Left ventricle myocardium inferior (tissue), 1 donor: ENCODE data around the gene PNO1. TPM values are rescaled to one million over a fixed set of nuclear protein-coding genes. Genes with fewer than 3 reads are reported as not detected.
"Not testable (repeated sequence)": the region's sequence is repeated elsewhere in the genome, so short reads cannot be mapped to it uniquely, and the experiment has no call there.

Experiments used
- DNase-seq: peaks from one replicate; pipeline ENCODE4 v3.0.0-alpha.2; 2020
- H3K27ac ChIP-seq: fragments of 200-600 bp; replicated peaks from 2 replicates; pipeline ENCODE4 v1.8.0; 2021
- H3K27me3 ChIP-seq: fragments of 200-600 bp; 2 replicates; pipeline ENCODE4 v1.8.0; 2021; ENCODE audit warnings: low read depth
- H3K36me3 ChIP-seq: fragments of 200-600 bp; 2 replicates; pipeline ENCODE4 v1.8.0; 2021
- H3K4me1 ChIP-seq: fragments of 200-600 bp; 2 replicates; pipeline ENCODE4 v1.8.0; 2021
- H3K4me3 ChIP-seq: fragments of 200-600 bp; 2 replicates; pipeline ENCODE4 v1.8.0; 2021; ENCODE audit warnings: mild to moderate bottlenecking, moderate library complexity
- H3K9me3 ChIP-seq: fragments of 200-600 bp; replicated peaks from 2 replicates; pipeline ENCODE4 v1.8.0; 2021
- intact Hi-C: fragments of 100-400 bp; cut with micrococcal nuclease; formaldehyde crosslinking; loops from one replicate; pipeline ENCODE4 v1.11.0; 2022
- long read RNA-seq: library from polyadenylated mRNA; unstranded; transcript quantifications from one replicate; pipeline ENCODE4 v2.0.0, GENCODE V29; 2021
- total RNA-seq: library from RNA; stranded (reverse); fragmentation: NEBNext Ultra II Directional; extraction: Animal tissue kit (Norgen Biotek cat#: 25700); gene quantifications from one replicate; pipeline ENCODE4 v1.2.1, GENCODE V29; 2021
- TF ChIP-seq, protein P1 (sequence below): fragments of 200-600 bp; IDR thresholded peaks from 2 replicates; pipeline ENCODE4 v1.8.0; 2021; ENCODE audit warnings: antibody characterized with exemption, mild to moderate bottlenecking, borderline replicate concordance
- donor health status: DM: no; HTN: yes; CAD: no; lungs with severe emphysema.

PNO1 gene
- total RNA-seq = 8.2 TPM
- long read RNA-seq, transcript PNO1-201 (7 exons, 2,286 nt) = major isoform, 33 of 33 reads
- long read RNA-seq, partial matches to known transcripts = 0 of 33 reads
- long read RNA-seq, other reads (novel, unspliced or antisense) = 0 of 33 reads

DNA sequence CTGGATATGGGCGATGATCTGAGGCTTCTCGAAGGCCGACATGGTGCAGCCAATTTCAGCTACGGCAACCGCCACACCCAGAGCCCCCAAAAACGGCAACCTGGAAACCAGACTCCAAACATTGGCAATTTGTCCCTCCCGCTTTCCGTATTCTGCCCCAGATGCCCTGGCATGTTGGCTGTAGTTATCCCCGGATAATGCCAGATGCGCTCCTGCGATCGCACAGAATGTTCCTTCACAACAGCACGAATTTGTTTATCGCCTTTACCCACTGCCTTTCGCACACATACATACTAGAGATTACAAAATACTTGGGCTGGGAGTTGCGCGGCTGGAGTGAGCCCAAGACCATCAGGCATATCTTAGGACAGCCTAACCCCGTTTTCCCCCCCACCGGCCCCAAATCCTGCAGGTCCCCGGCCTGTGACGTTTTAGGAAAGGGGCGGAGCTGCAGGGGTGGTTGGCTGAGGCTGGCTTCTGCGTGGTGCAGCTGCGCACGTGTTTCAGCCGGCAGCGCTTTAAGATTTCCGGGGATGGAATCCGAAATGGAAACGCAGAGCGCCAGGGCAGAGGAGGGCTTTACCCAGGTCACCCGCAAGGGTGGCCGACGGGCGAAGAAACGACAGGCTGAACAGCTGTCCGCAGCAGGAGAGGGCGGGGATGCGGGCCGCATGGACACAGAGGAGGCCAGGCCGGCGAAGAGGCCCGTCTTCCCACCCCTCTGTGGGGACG lies at the start of gene PNO1:
PNO1 (plus strand) TSS at position 487 of the 732 bp plus-strand sequence; CDS start at position 534, 47 bp downstream.
- no peaks in the 10 kb centered on the region for H3K9me3 ChIP-seq
- peaks cover 26% of the 10 kb centered on the region for H3K36me3 ChIP-seq
- H3K27me3 ChIP-seq = no peaks in the 10 kb centered on the region
- H3K4me3 ChIP-seq = peak within 1 kb of the TSS; percentile 93
- TF ChIP-seq, protein P1, sequence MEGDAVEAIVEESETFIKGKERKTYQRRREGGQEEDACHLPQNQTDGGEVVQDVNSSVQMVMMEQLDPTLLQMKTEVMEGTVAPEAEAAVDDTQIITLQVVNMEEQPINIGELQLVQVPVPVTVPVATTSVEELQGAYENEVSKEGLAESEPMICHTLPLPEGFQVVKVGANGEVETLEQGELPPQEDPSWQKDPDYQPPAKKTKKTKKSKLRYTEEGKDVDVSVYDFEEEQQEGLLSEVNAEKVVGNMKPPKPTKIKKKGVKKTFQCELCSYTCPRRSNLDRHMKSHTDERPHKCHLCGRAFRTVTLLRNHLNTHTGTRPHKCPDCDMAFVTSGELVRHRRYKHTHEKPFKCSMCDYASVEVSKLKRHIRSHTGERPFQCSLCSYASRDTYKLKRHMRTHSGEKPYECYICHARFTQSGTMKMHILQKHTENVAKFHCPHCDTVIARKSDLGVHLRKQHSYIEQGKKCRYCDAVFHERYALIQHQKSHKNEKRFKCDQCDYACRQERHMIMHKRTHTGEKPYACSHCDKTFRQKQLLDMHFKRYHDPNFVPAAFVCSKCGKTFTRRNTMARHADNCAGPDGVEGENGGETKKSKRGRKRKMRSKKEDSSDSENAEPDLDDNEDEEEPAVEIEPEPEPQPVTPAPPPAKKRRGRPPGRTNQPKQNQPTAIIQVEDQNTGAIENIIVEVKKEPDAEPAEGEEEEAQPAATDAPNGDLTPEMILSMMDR = peak; percentile 13
- H3K27ac ChIP-seq = peak within 1 kb of the TSS; percentile 98
- peaks cover 57% of the 10 kb centered on the region for H3K4me1 ChIP-seq
- DNase-seq = peak; percentile 95
- intact Hi-C loops = no loop called here

DNA sequence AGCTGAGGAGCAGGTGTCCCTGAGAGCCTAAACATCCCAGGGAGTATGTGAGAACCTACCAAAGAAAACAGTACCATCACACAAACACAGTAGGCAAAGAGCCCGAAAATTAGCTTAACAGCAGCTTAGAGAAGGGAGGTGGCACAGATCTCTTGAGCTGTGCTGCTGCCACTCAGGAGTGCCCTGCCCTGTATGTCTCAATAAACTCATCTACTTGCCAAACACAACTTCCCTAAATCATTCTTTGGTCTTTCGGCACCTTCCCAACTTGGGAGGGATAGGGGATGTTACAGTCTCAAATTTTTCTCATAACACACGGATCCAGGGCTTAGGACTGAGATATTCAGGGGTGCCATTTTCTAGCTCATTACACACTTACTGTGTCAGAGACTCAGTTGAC lies 49.6 kb upstream of the PNO1 start:
- no peaks in the 10 kb centered on the region for H3K4me1 ChIP-seq
- no peaks in the 10 kb centered on the region for H3K27me3 ChIP-seq
- H3K36me3 ChIP-seq = no peaks in the 10 kb centered on the region
- no peak for DNase-seq
- peaks cover 12% of the 10 kb centered on the region for H3K9me3 ChIP-seq
- TF ChIP-seq, protein P1 = no peak
- no peak overlapping the region for H3K27ac ChIP-seq
- intact Hi-C loops = no loop called here
- no peak overlapping the region for H3K4me3 ChIP-seq

DNA sequence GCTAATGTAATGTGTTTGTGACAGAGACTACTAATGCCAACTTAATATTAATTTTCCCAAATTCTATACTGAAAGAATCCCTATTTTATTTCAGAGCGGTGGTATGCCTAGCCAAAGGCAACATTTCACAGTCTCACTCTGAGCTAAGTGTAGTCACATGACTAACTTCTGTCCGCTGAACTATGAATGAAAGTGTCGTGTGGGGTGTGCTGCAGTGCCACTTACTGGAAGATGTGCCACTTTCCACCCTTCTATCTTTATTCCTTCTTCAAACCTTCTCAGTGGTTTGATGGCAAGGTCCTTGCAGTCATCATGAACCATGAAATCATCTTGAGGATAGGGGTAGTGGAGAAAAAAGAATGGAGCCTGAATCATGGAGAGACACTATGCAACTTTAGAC lies 47.6 kb upstream of the PNO1 start:
- H3K27me3 ChIP-seq = no peaks in the 10 kb centered on the region
- H3K9me3 ChIP-seq = peaks cover 12% of the 10 kb centered on the region
- TF ChIP-seq, protein P1 = no peak
- no peaks in the 10 kb centered on the region for H3K36me3 ChIP-seq
- no peak overlapping the region for H3K4me3 ChIP-seq
- DNase-seq = no peak
- no peak overlapping the region for H3K27ac ChIP-seq
- H3K4me1 ChIP-seq = no peaks in the 10 kb centered on the region
- intact Hi-C loops = no loop called here

DNA sequence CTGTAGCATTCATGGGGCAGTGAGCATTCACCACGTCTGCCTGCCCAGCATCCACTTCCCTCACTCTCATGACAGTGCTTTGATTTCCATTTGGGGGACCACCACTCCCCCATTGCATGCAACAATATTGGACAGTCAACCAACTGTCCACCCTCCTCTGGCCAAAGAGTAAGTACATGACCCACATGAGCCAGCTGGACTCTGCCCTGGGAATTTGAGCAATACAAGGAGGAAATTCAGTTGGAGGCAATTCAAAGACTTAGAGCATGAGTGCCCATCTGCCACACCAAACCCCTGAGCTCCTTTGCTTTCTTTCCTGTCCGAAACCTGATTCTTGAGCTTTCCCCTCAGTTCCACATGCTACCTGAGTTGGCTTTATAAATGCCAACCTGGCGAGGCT lies 41.7 kb upstream of the PNO1 start:
- peaks cover 2% of the 10 kb centered on the region for H3K4me1 ChIP-seq
- DNase-seq = no peak
- no peak overlapping the region for H3K27ac ChIP-seq
- intact Hi-C loops = no loop called here
- H3K27me3 ChIP-seq = no peaks in the 10 kb centered on the region
- no peaks in the 10 kb centered on the region for H3K9me3 ChIP-seq
- H3K36me3 ChIP-seq = no peaks in the 10 kb centered on the region
- no peak overlapping the region for H3K4me3 ChIP-seq
- TF ChIP-seq, protein P1 = no peak

DNA sequence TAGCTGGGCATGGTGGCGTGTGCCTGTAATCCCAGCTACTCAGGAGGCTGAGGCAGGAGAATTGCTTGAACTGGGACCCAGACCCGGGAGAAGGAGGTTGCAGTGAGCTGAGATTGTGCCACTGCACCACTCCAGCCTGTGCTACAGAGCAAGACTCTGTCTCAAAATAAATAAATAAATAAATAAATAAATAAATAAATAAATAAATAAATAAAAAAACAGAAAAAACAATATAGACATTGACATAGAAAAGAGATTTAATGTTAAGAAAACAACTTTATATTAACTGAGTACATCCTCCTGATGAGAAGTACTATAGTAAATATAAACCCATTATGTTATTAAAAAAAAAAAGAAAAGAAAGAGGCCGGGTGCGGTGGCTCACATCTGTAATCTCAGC lies 39.8 kb upstream of the PNO1 start:
- intact Hi-C loops, H3K27me3 ChIP-seq, H3K36me3 ChIP-seq, DNase-seq, H3K27ac ChIP-seq, H3K9me3 ChIP-seq, H3K4me3 ChIP-seq: not testable (repeated sequence)
- H3K4me1 ChIP-seq = peaks cover 17% of the 10 kb centered on the region

DNA sequence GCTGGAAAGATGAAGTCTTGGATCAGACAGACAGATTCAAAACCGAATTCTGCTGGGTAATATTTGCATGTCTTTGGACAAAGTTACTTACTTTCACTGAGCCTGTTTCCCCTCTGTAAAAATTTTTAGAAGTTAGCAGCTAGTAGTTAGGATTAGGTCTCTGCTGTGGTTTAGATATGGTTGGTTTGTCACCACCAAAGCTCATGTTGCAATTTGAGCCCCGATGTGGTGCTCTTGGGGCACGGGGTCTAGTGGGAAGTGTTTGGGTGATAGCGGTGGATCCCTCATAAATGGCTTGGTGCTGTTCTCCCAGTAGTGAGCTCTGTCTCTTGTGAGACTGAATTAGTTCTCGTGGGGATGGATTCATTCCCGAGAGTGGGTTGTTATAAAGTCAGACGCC lies 38.9 kb upstream of the PNO1 start:
- intact Hi-C loops = no loop called here
- Histone ChIP-seq H3K4me3 (no peak overlapping the region), H3K27me3 (no peaks in the 10 kb centered on the region), H3K9me3 (no peaks in the 10 kb centered on the region), H3K27ac (no peak overlapping the region), H3K36me3 (no peaks in the 10 kb centered on the region), H3K4me1 (peaks cover 17% of the 10 kb centered on the region)
- TF ChIP-seq, protein P1 = no peak
- DNase-seq = no peak
